ENCODE measurements around the gene MAPRE2. TPM values are rescaled to one million over a fixed set of nuclear protein-coding genes. Genes with fewer than 3 reads are reported as not detected.

MAPRE2 gene
- total and polyA plus RNA-seq, 11 donors: 36.4 to 190 (median 137) TPM

DNA sequence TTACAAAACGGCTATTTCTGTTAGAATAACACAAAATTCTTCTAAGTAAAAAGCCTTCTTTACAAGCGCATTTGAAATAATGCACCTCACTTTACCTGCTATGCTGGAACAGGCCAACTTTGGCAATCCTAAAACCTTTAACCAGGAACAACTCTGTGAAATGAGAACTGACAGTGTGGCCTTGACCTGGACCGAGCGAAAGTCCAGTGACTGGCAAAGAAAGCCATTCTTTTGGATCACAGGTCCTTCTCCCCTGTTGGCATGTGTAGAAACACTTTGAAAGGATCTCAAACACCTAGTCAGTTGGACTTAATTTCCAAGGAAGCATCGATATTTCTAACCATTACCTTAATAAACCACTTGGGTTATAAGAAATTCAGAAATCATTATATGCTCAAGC, 21.2 kb downstream of the MAPRE2 start:
- Histone ChIP-seq H3K36me3 (no peaks in the 10 kb centered on the region), H3K27me3 (no peaks in the 10 kb centered on the region), H3K4me1 (peaks cover 3 to 87% (median 29%) of the 10 kb centered on the region in 12 donors), H3K27ac (peak overlapping the region in 2 of 12 donors; percentile 3 to 18), H3K9me3 (no peaks in the 10 kb centered on the region), H3K4me3 (no peak overlapping the region)
- DNase-seq (no peak), ATAC-seq (no peak)
- TF ChIP-seq CTCF (IDR thresholded peaks at IDR 0.05) (no peak), POLR2A (IDR thresholded peaks at IDR 0.05) (no peak)
- intact Hi-C loops (cut with DNase I): no loop called here
- 81 to 88% (median 86%) methylated on average over 5 of the region's 5 CpGs for WGBS, 4 donors

DNA sequence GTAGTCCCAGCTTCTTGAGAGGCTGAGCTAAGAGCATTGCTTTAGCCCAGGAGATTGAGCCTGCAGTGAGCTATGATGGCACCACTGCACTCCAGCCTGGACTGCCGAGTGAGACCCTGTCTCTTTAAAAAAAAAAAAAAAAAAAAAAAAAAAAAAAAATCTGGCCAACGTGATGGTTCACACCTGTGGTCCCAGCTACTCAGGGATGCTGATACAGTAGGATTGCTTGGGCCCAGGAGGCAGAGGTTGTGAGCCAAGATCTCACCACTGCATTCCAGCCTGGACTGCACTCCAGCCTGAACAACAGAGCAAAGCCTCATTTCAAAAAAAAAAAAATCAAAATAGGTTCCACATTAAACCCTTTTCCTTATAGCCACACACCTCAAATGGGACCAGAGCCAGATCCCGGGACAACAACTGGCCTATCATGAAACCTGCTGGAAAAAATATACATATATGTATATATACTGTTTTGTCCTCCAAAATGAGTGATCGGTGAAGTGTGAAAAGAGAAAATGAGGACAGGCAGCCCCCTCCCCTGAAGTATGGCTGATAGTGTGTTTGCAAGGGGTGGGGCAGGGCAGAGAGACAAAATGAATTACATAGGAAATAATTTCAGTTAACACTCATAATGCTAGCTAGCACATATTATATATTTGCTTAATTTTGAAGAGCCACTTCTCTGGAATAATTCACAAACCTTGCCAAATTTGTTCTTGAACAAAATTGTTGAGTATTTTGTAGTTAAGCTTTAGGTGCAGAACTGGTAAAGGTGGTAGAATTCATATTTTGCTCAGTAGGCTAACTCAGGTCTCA, 22.9 kb downstream of the MAPRE2 start:
- intact Hi-C loops (cut with DNase I): no loop called here
- Histone ChIP-seq H3K4me1 (peaks cover 0 to 87% (median 24%) of the 10 kb centered on the region in 12 donors), H3K36me3 (no peaks in the 10 kb centered on the region), H3K27me3 (no peaks in the 10 kb centered on the region), H3K4me3 (no peak overlapping the region), H3K27ac (no peak overlapping the region), H3K9me3 (no peaks in the 10 kb centered on the region)
- TF ChIP-seq POLR2A (IDR thresholded peaks at IDR 0.05) (no peak), CTCF (IDR thresholded peaks at IDR 0.05) (no peak)
- WGBS, 4 donors: 61 to 71% (median 67%) methylated on average over 4 of the region's 4 CpGs
- DNase-seq: no peak
- ATAC-seq: no peak

DNA sequence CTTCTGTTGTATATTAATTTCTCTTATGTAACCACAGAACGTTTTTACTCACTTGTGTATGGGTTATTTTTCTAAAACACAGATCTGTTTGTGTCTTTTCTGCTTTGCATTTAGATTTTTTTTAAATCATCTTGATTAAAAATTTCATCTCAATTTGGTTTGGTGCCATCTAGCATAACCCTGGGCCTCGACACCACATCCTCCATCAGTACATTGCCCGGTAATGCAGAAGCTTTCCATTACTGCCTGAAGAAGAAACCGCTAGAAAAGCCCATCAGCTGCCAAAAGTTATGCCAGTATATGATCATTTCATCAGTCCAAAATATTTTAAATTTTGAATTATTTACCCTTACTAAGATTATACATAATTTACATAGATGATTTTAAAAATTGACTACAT, 26.2 kb downstream of the MAPRE2 start:
- Histone ChIP-seq H3K27ac (no peak overlapping the region), H3K4me1 (peaks cover 0 to 72% (median 16%) of the 10 kb centered on the region in 12 donors), H3K4me3 (no peak overlapping the region), H3K9me3 (no peaks in the 10 kb centered on the region), H3K27me3 (no peaks in the 10 kb centered on the region), H3K36me3 (peaks cover 0 to 15% (median 11%) of the 10 kb centered on the region in 9 donors)
- TF ChIP-seq CTCF (IDR thresholded peaks at IDR 0.05) (no peak), POLR2A (IDR thresholded peaks at IDR 0.05) (no peak)
- intact Hi-C loops (cut with DNase I): no loop called here
- DNase-seq (no peak), ATAC-seq (no peak)
- 69 to 77% (median 71%) methylated on average over 4 of the region's 4 CpGs for WGBS, 4 donors

- WGBS, 4 donors: 25 to 36% (median 32%) methylated on average over 3 of the region's 3 CpGs
- intact Hi-C loops (cut with DNase I): no loop called here
- peak overlapping the region in 11 of 12 donors; percentile 29 to 84 (median 71) for H3K27ac ChIP-seq
- DNase-seq: no peak
- no peaks in the 10 kb centered on the region for H3K27me3 ChIP-seq
- ATAC-seq: peak in 3 of 4 donors; percentile 18 to 38 (median 33)
- peaks cover 4 to 85% (median 56%) of the 10 kb centered on the region in 12 donors for H3K4me1 ChIP-seq
- peaks cover 0 to 15% (median 11%) of the 10 kb centered on the region in 9 donors for H3K36me3 ChIP-seq
- TF ChIP-seq POLR2A (IDR thresholded peaks at IDR 0.05) (no peak), CTCF (IDR thresholded peaks at IDR 0.05) (no peak)
- no peaks in the 10 kb centered on the region for H3K9me3 ChIP-seq
- H3K4me3 ChIP-seq: no peak overlapping the region
Measured at GRCh38 chr18:35071819-35072247, 30.6 kb downstream of the MAPRE2 start.

Data from heart left ventricle (tissue), 16 donors.